HepG2 (cell line): ENCODE results near the gene NSD1. TPM values are rescaled to one million over a fixed set of nuclear protein-coding genes. Genes with fewer than 3 reads are reported as not detected.

Source experiments
- BRCA1 ChIP-seq: sonication (generic); formaldehyde crosslinking; IDR thresholded peaks from 2 replicates; pipeline ENCODE4 v1.4.0; 2020; ENCODE audit warnings: missing genetic modification reagents
- FLYWCH1 ChIP-seq: sonication (generic); formaldehyde crosslinking; IDR thresholded peaks from 2 replicates; pipeline ENCODE4 v1.8.1; 2023; ENCODE audit warnings: mild to moderate bottlenecking, missing genetic modification reagents
- GPN1 ChIP-seq: sonication (generic); formaldehyde crosslinking; IDR thresholded peaks from 2 replicates; pipeline ENCODE4 v1.5.1; 2020; ENCODE audit warnings: missing genetic modification reagents, borderline replicate concordance
- HNF4A ChIP-seq: sonication (generic); formaldehyde crosslinking; IDR thresholded peaks from 2 replicates; pipeline ENCODE4 v1.4.0; 2020; ENCODE audit warnings: missing genetic modification reagents
- KMT2A ChIP-seq: sonication (generic); formaldehyde crosslinking; IDR thresholded peaks from 2 replicates; pipeline ENCODE4 v1.4.0; 2020; ENCODE audit warnings: missing genetic modification reagents
- MZF1 ChIP-seq: sonication (generic); formaldehyde crosslinking; IDR thresholded peaks from 2 replicates; pipeline ENCODE4 v1.8.1; 2023; ENCODE audit warnings: mild to moderate bottlenecking, missing genetic modification reagents, borderline replicate concordance
- NFKBIZ ChIP-seq: IDR thresholded peaks from 2 replicates; pipeline ENCODE4 v1.6.1; 2018; ENCODE audit warnings: missing genetic modification reagents, missing compliant biosample characterization
- NFRKB ChIP-seq: fragments of 450-650 bp; IDR thresholded peaks from 2 replicates; pipeline ENCODE4 v1.6.1; 2017
- REPIN1 ChIP-seq: sonication (generic); formaldehyde crosslinking; IDR thresholded peaks from 2 replicates; pipeline ENCODE4 v1.8.0; 2022; ENCODE audit warnings: missing genetic modification reagents, low read depth, mild to moderate bottlenecking, borderline replicate concordance
- SP2 ChIP-seq: sonication (generic); formaldehyde crosslinking; IDR thresholded peaks from 2 replicates; pipeline ENCODE4 v1.5.1; 2020; ENCODE audit warnings: mild to moderate bottlenecking, missing genetic modification reagents
- SP5 ChIP-seq: IDR thresholded peaks from 2 replicates; pipeline ENCODE4 v1.6.1; 2016; ENCODE audit warnings: low read depth, borderline replicate concordance
- SUZ12 ChIP-seq: fragments of 150-350 bp; IDR thresholded peaks from 2 replicates; pipeline ENCODE4 v1.6.1; 2014; ENCODE audit warnings: low read depth, low read length
- TOPORS ChIP-seq: sonication (generic); formaldehyde crosslinking; IDR thresholded peaks from 2 replicates; pipeline ENCODE4 v1.8.0; 2023; ENCODE audit warnings: mild to moderate bottlenecking, missing genetic modification reagents
- YEATS2 ChIP-seq: sonication (generic); formaldehyde crosslinking; IDR thresholded peaks from 2 replicates; pipeline ENCODE4 v1.4.0; 2020; ENCODE audit warnings: missing genetic modification reagents, borderline replicate concordance
- ZFP1 ChIP-seq: IDR thresholded peaks from 2 replicates; pipeline ENCODE4 v1.6.1; 2016
- ZFYVE20 ChIP-seq: sonication (generic); formaldehyde crosslinking; IDR thresholded peaks from 2 replicates; pipeline ENCODE4 v1.8.0; 2023; ENCODE audit warnings: low read depth, mild to moderate bottlenecking, moderate library complexity, missing genetic modification reagents, borderline replicate concordance
- ZKSCAN1 ChIP-seq: fragments of 150-350 bp; IDR thresholded peaks from 2 replicates; pipeline ENCODE4 v1.6.1; 2014; ENCODE audit warnings: low read length
- ZNF367 ChIP-seq: sonication (generic); formaldehyde crosslinking; IDR thresholded peaks from 2 replicates; pipeline ENCODE4 v1.4.0; 2020; ENCODE audit warnings: missing genetic modification reagents, borderline replicate concordance
- ZNF646 ChIP-seq: sonication (generic); formaldehyde crosslinking; IDR thresholded peaks from 2 replicates; pipeline ENCODE4 v1.9.0; 2021; ENCODE audit warnings: mild to moderate bottlenecking, missing genetic modification reagents
- ZNF781 ChIP-seq: sonication (generic); formaldehyde crosslinking; IDR thresholded peaks from 2 replicates; pipeline ENCODE4 v1.5.1; 2020; ENCODE audit warnings: borderline replicate concordance, mild to moderate bottlenecking, missing genetic modification reagents; ENCODE audit errors: not compliant biosample characterization
- ZNF782 ChIP-seq: sonication (generic); formaldehyde crosslinking; IDR thresholded peaks from 2 replicates; pipeline ENCODE4 v1.4.0; 2020; ENCODE audit warnings: missing genetic modification reagents, mild to moderate bottlenecking, borderline replicate concordance
- polyA plus RNA-seq, 8 experiments: library from polyadenylated mRNA; depleted of rRNA in 3 of 8; stranded (reverse) in 7 of 8; unstranded in 1 of 8; fragments of >200 nt; fragmentation: Illumina TruSeq in 4 of 8; extraction: Trizol in 4 of 8; gene quantifications; 2 replicates each; pipeline versions ENCODE4 v1.2.1 to v1.2.3, GENCODE V29; 2011 to 2016; ENCODE audit warnings: low read depth in 4 of 8, missing spikeins in 1 of 8, mixed read lengths in 1 of 8; ENCODE audit not compliant: insufficient read depth in 1 of 8
- total RNA-seq, 5 experiments: library from RNA; depleted of rRNA; stranded (reverse); fragments of >200 nt; fragmentation: Illumina TruSeq; extraction: Trizol; gene quantifications; 2 replicates each; pipeline ENCODE4 v1.2.3, GENCODE V29; 2016; ENCODE audit warnings: low read depth in 1 of 5
- TF ChIP-seq, protein P1 (sequence below): sonication (generic); formaldehyde crosslinking; IDR thresholded peaks from 2 replicates; pipeline ENCODE4 v1.5.0; 2020; ENCODE audit warnings: mild to moderate bottlenecking, missing genetic modification reagents, moderate library complexity

The NSD1 gene
- total and polyA plus RNA-seq, 2 of the 13 experiments (the other 11 are each of a cell fraction or from before 2014, with no cell fraction given) = 0.01 to 0.09 TPM

- no peak for TF ChIP-seq ZNF646 (CRISPR knock-in tag)
- no peak for TF ChIP-seq GPN1
- no peak for TF ChIP-seq FLYWCH1 (CRISPR knock-in tag)
- TF ChIP-seq, protein P1, sequence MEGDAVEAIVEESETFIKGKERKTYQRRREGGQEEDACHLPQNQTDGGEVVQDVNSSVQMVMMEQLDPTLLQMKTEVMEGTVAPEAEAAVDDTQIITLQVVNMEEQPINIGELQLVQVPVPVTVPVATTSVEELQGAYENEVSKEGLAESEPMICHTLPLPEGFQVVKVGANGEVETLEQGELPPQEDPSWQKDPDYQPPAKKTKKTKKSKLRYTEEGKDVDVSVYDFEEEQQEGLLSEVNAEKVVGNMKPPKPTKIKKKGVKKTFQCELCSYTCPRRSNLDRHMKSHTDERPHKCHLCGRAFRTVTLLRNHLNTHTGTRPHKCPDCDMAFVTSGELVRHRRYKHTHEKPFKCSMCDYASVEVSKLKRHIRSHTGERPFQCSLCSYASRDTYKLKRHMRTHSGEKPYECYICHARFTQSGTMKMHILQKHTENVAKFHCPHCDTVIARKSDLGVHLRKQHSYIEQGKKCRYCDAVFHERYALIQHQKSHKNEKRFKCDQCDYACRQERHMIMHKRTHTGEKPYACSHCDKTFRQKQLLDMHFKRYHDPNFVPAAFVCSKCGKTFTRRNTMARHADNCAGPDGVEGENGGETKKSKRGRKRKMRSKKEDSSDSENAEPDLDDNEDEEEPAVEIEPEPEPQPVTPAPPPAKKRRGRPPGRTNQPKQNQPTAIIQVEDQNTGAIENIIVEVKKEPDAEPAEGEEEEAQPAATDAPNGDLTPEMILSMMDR (CRISPR knock-in tag) = peak; percentile 30; the same call in 1 of the 2 replicates
- peak; percentile 21; the same call in 1 of the 2 replicates for TF ChIP-seq TOPORS (CRISPR knock-in tag)
- TF ChIP-seq ZFP1 (CRISPR knock-in tag) = no peak
- no peak for TF ChIP-seq YEATS2 (CRISPR knock-in tag)
- TF ChIP-seq ZFYVE20 = no peak
- no peak for TF ChIP-seq MZF1 (CRISPR knock-in tag)
- TF ChIP-seq NFKBIZ = no peak; the same call in 1 of the 2 replicates
- TF ChIP-seq REPIN1 (CRISPR knock-in tag) = no peak
- no peak for TF ChIP-seq SP2
- no peak for TF ChIP-seq KMT2A
- no peak for TF ChIP-seq ZKSCAN1
- TF ChIP-seq NFRKB = no peak
- no peak for TF ChIP-seq BRCA1
- no peak for TF ChIP-seq SUZ12
- TF ChIP-seq ZNF367 = no peak
- TF ChIP-seq ZNF782 (CRISPR knock-in tag) = no peak
- TF ChIP-seq ZNF781 = no peak
- TF ChIP-seq HNF4A (CRISPR knock-in tag) = peak; percentile 81
- TF ChIP-seq SP5 = 0 out of 2 replicates have a peak, but pooled peaks have one; percentile 29
These were observed 27.7 kb upstream of the NSD1 start (continued) for GRCh38 chr5:177105691-177106476.
